GM21528 (cell line): Measurements from ENCODE around the gene PITHD1.
A peak's percentile ranks its signal among the peaks of the same experiment; 100 is the strongest.
"Not testable (repeated sequence)": the region's sequence is repeated elsewhere in the genome, so short reads cannot be mapped to it uniquely, and the experiment has no call there.

Experiments
- ATAC-seq: cut with Tn5 transposase; IDR thresholded peaks from one replicate; pipeline ENCODE4 v1.9.1; 2021; ENCODE audit warnings: mild to moderate bottlenecking, moderate library complexity; ENCODE audit not compliant: unreplicated experiment, low FRiP score

Gene PITHD1

DNA sequence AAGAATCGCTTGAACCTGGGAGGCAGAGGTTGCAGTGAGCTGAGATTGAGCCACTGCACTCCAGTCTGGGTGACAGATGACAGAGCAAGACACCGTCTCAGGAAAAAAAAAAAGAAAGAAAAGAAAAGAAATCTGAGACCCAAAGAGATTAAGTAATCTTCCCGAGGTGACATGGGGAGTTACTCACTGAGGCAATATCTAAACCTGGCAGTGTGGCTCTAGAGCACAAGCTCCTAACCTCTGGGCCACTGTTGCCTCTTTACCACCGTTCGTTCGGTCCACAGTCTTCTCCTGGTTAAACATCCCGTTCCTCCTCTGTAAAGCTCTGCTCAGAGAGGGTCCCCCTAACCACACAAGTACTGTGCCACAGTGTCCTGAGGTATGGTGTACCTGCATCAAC is 45.5 kb downstream of the PITHD1 start:
- no peak for ATAC-seq

DNA sequence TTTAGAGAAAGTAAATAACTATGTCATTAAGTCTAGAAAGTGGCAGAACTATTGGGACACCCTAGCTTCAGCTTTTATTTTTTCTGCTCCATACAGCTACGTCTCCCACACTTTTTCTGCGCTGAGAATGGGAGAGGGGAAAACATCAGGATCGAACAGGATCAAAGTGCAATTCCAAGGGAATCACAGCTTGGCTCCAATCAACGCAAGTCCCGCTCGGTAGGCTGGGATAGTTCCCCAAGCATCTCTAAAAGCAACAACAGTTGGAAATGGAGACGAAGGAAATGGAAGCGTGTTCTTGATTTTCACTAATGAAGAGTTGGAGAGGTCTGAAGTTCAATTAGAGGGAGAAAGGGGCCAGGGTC is 46.5 kb downstream of the PITHD1 start:
- ATAC-seq, result no peak

DNA sequence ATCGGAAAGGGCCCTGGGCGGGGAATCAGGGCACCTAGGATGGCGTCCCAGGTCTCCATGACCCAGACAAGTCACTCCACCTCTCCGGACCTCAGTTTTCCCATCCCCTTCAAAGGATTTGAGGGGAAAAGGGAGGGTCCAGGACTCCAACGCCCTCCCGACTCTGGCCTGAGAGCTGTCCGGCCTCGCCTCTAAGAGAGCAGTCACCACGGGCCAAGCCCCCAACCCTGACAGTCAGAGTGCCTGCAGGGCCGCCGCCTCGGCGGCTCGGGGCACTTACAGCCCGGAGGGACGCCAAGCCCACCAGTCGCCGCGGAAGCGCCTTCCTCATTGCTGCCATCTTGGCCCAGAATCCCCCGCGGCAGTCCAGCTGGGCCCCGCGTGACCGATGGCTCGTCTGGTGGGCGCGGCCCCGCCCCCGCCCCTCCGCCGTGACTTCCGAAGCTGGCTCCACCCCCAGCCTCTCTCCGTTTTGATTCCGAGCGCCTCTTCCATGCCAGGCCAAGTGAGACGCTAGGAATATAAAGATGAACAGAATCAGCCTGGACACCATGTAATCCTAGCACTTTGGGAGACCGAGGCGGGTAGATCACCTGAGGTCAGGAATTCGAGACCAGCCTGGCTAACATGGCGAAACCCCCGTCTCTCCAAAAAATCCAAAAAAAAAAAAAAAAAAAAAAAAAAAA is 47.0 kb downstream of the PITHD1 start, which contains the start of gene HMGCL:
Gene HMGCL, minus strand, starts transcription at position 354 of the 686 bp plus-strand sequence. Its CDS starts 14 bp downstream, at position 340.
- ATAC-seq, result peak; percentile 79

DNA sequence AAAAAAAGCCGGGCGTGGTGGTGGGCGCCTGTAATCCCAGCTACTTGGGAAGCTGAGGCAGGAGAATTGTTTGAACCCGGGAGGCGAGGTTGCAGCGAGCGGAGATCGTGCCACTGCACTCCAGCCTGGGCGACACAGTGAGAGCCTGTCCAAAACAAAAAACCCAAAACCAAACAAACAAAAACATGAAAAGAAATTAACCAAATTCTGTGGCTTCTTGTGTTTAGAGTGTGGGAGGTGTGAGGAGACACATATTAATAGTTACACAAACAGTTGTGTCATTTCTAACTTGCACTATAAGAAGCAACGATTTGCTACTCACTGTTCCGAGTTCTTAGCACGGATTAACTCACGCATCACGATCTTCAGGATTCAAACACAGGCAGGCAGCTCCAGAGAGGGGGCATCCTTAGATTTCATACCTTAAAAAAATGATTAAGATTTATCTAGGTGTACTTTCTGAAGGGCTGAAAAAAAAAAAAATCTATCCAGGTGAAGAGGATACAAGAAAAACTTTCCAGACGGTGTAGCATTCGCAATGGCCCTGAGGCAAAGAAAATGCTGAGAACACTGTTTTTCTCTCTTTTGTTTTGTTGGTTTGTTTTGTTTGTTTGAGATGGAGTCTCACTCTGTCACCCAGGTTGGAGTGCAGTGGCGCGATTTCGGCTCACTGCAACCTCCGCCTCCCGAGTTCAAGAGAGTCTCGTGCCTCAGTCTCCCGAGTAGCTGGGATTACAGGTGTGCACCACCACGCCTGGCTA is 47.7 kb downstream of the PITHD1 start:
- peak; percentile 70 for ATAC-seq

DNA sequence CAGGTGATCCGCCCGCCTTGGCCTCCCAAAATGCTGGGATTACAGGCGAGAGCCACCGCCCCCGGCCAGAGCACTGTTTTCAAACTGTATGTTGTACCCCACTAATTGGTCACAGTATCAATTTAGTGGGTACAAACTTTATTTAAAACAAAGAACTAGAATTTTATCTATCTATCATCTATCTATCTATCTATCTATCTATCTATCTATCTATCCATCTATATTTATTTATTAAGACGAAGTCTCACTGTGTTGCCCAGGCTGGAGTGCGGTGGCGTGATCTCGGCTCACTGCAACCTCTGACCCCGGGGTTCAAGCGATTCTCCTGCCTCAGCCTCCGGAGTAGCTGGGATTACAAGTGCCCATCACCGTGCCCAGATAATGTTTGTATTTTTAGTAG is 48.4 kb downstream of the PITHD1 start:
- ATAC-seq, result not testable (repeated sequence)

DNA sequence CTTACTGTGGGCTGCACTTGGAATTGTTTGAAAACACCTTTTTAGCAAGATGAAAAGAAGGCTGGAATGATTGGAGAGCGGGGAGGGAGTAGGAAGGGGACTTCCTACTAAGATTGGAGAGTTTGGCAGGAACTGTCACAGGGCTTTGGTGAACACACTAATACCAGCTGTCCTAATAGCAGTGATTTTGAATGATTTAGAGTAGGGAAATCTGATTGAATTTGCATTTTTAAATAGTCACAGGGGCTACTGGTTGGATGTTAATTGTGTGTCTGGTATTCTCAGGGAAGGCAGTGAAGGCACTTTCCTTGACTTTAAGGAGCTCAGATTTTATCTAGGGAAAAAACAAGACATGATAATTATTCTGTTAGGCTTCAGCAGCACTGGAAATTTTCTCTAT is 49.5 kb downstream of the PITHD1 start:
- no peak for ATAC-seq

DNA sequence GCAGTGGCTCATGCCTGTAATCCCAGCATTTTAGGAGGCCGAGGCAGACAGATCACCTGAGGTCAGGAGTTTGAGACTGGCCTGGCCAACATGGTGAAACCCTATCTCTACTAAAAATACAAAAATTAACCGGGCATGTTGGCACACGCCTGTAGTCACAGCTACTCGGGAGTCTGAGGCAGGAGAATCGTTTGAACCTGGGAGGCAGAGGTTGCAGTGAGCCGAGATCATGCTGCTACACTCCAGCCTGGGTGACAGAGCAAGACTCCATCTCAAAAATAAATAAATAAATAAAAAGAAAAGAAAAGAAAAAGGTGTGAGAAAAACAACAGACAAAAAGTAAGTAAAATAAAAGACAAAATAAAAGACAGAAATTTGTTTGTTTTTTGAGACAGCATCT is 55.9 kb downstream of the PITHD1 start:
- ATAC-seq, result not testable (repeated sequence)

DNA sequence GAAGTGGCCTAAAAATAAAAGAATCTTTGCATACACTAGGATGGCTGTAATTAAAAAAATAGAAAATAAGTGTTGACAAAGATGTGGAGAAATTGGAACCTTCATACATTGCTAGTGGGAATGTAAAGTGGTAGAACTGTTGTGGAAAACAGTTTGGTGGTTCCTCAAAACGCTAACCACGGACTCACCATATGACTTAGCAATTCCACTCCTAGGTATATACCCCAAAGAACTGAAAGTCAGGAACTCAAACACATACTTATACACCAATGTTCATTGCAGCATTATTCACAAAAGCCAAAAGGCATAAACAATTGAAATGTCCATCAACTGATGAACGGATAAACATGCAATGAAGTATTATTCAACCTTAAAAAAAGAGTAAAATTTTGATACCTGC is 57.8 kb downstream of the PITHD1 start:
- no peak for ATAC-seq
